Activated CD4-positive, CD25-positive, alpha-beta regulatory T cell treated with anti-CD3 and anti-CD28 coated beads, Interleukin-2, amount 50 U/mL, for 24 hours (primary cell): ENCODE results near the gene TEX29.

ENCODE experiments used
- ATAC-seq, 2 donors: fragments of 150-1000 bp; cut with Tn5 transposase; one replicate each; pipeline ENCODE4 v1.10.0; 2021; ENCODE audit warnings: mild to moderate bottlenecking in 1 of 2, moderate library complexity in 1 of 2

Gene TEX29

GRCh38 chr13:111322916-111323331 lies 2.5 kb downstream of the TEX29 start:
- no peak for ATAC-seq

GRCh38 chr13:111323549-111323948 lies 3.1 kb downstream of the TEX29 start:
- no peak for ATAC-seq

- ATAC-seq: no peak
Observed at GRCh38 chr13:111323950-111324651, 3.7 kb downstream of the TEX29 start.

GRCh38 chr13:111324736-111325135 lies 4.3 kb downstream of the TEX29 start:
- no peak for ATAC-seq

- no peak for ATAC-seq
Observed at GRCh38 chr13:111325146-111325890, 4.9 kb downstream of the TEX29 start.

GRCh38 chr13:111325941-111326620 lies 5.6 kb downstream of the TEX29 start:
- no peak for ATAC-seq

- ATAC-seq: no peak
Observed at GRCh38 chr13:111326621-111326965, 6.2 kb downstream of the TEX29 start.

GRCh38 chr13:111326981-111327642 lies 6.7 kb downstream of the TEX29 start:
- no peak for ATAC-seq

GRCh38 chr13:111327730-111328573 lies 7.5 kb downstream of the TEX29 start:
- ATAC-seq: no peak

GRCh38 chr13:111328574-111329410 lies 8.3 kb downstream of the TEX29 start:
- no peak for ATAC-seq

GRCh38 chr13:111329641-111330040 lies 9.2 kb downstream of the TEX29 start:
- no peak for ATAC-seq

GRCh38 chr13:111330066-111330610 lies 9.7 kb downstream of the TEX29 start:
- ATAC-seq: no peak

- no peak for ATAC-seq
Observed at GRCh38 chr13:111335298-111335697, 14.9 kb downstream of the TEX29 start.

- ATAC-seq: no peak
Observed at GRCh38 chr13:111336666-111337065, 16.2 kb downstream of the TEX29 start.

- ATAC-seq: no peak
Observed at GRCh38 chr13:111337206-111337605, 16.8 kb downstream of the TEX29 start.

- no peak for ATAC-seq
Observed at GRCh38 chr13:111337741-111338140, 17.3 kb downstream of the TEX29 start.

GRCh38 chr13:111338841-111339240 lies 18.4 kb downstream of the TEX29 start:
- ATAC-seq: no peak

GRCh38 chr13:111339366-111340143 lies 19.1 kb downstream of the TEX29 start:
- ATAC-seq: no peak

- no peak for ATAC-seq
Observed at GRCh38 chr13:111341886-111342285, 21.4 kb downstream of the TEX29 start.

GRCh38 chr13:111342721-111343120 lies 22.3 kb downstream of the TEX29 start:
- ATAC-seq: no peak
